Adrenal gland (tissue), 12 donors: Measurements from ENCODE around the gene JPH2. TPM values are rescaled to one million over a fixed set of nuclear protein-coding genes. Genes with fewer than 3 reads are reported as not detected.

ENCODE experiments used
- DNase-seq, 7 donors: peaks; one replicate each; pipeline ENCODE4 v3.0.0-alpha.2; 2019 to 2020
- H3K27ac ChIP-seq, 5 donors: fragments of 200-600 bp; sonication (generic) in 4 of 5; 1 replicate in 3 of 5; 2 replicates in 2 of 5; pipeline versions ENCODE4 v1.5.1 to v1.8.0; 2016 to 2020; ENCODE audit warnings: mild to moderate bottlenecking in 1 of 5
- H3K27me3 ChIP-seq: fragments of 200-600 bp; 2 replicates; pipeline ENCODE4 v1.8.0; 2021
- H3K36me3 ChIP-seq, 2 donors: fragments of 200-600 bp; replicated peaks in 1 of 2; 1 replicate in 1 of 2; 2 replicates in 1 of 2; pipeline versions ENCODE4 v1.5.1 to v1.8.0; 2018 to 2022
- H3K4me1 ChIP-seq, 2 donors: fragments of 200-600 bp; replicated peaks in 1 of 2; 1 replicate in 1 of 2; 2 replicates in 1 of 2; pipeline versions ENCODE4 v1.5.1 to v1.8.0; 2018 to 2021
- H3K4me3 ChIP-seq, 4 donors: fragments of 200-600 bp; sonication (generic) in 3 of 4; one replicate each; pipeline ENCODE4 v1.5.1; 2016 to 2018
- H3K9me3 ChIP-seq, 3 donors: fragments of 200-600 bp; sonication (generic) in 1 of 3; replicated peaks in 1 of 3; 1 replicate in 2 of 3; 2 replicates in 1 of 3; pipeline versions ENCODE4 v1.5.1 to v1.8.0; 2016 to 2021
- CTCF ChIP-seq, 6 experiments: fragments of 450-650 bp in 4 of 6; fragments of 200-600 bp in 2 of 6; sonication (generic) in 1 of 6; IDR thresholded peaks; 1 replicate in 5 of 6; 2 replicates in 1 of 6; pipeline versions ENCODE4 v1.5.1 to v1.8.0; 2016 to 2021; ENCODE audit warnings: antibody characterized with exemption in 6 of 6, mild to moderate bottlenecking in 2 of 6, moderate library complexity in 1 of 6
- POLR2A ChIP-seq, 2 donors: fragments of 450-650 bp; IDR thresholded peaks; one replicate each; pipeline ENCODE4 v1.6.1; 2017; ENCODE audit warnings: antibody characterized with exemption in 2 of 2, mild to moderate bottlenecking in 2 of 2, moderate library complexity in 1 of 2
- WGBS, 4 donors: extraction: QIAGEN DNeasy Blood & Tissue Kit in 2 of 4; methylation state at CpG; one replicate each; pipeline versions ENCODE4 v1.1.5 to v1.1.7; 2013 to 2017; 5-methylcytosine and 5-hydroxymethylcytosine counted together
- intact Hi-C, 2 donors: fragments of 100-400 bp; cut with DNase I; formaldehyde crosslinking; loops; one replicate each; pipeline versions ENCODE4 v1.14.1 to v1.15.0; 2022 to 2023
- polyA plus RNA-seq, 3 donors: library from polyadenylated mRNA; stranded (reverse); fragments of 200-250 nt in 2 of 3; fragments of 350-450 nt in 1 of 3; fragmentation: Illumina TruSeq in 1 of 3; extraction: RNeasy Lipid Tissue Mini Kit (QIAGEN cat#74804) in 1 of 3; gene quantifications; one replicate each; pipeline ENCODE4 v1.2.3, GENCODE V29; 2013 to 2014
- total RNA-seq, 9 donors: library from RNA; depleted of rRNA in 4 of 9; stranded (reverse); fragments of >200 nt in 4 of 9; fragments of 120-200 nt in 1 of 9; fragmentation: NEBNext Ultra II Directional in 1 of 9; extraction: Animal tissue kit (Norgen Biotek cat#: 25700) in 1 of 9; gene quantifications; one replicate each; pipeline versions ENCODE4 v1.1.0 to v1.2.4, GENCODE V29; 2013 to 2023
- donor health status: healthy with polysubstance abuse.
- donor health status: Bipolar disorder and iron deficiency.
- donor health status: DM: yes; HTN: yes; CAD: no.
- donor health status: DM: no; HTN: no; CAD: no.
- donor health status: DM: no; HTN: no; CAD: no.
- donor health status: DM: yes; HTN: yes; CAD: no.

Gene JPH2
- total and polyA plus RNA-seq, 12 donors, result 0.59 to 13.0 (median 3.4) TPM

GRCh38 chr20:44206132-44206531, 19.1 kb upstream of the JPH2 start:
- Histone ChIP-seq H3K27ac (no peak overlapping the region), H3K27me3 (no peaks in the 10 kb centered on the region)

GRCh38 chr20:44204832-44205215, 17.8 kb upstream of the JPH2 start:
- H3K27ac ChIP-seq, result peak overlapping the region in 2 of 5 donors; percentile 48 to 60
- H3K36me3 ChIP-seq, result peaks cover 0 to 33% of the 10 kb centered on the region in 2 donors
- H3K4me1 ChIP-seq, result peaks cover 30 to 53% of the 10 kb centered on the region in 2 donors

More at GRCh38 chr20:44206132-44206531, 19.1 kb upstream of the JPH2 start:
- DNase-seq, result no peak
- Histone ChIP-seq H3K9me3 (no peaks in the 10 kb centered on the region), H3K4me1 (peaks cover 30 to 53% of the 10 kb centered on the region in 2 donors), H3K4me3 (no peak overlapping the region), H3K36me3 (peaks cover 0 to 25% of the 10 kb centered on the region in 2 donors)
- no peak for TF ChIP-seq POLR2A (IDR thresholded peaks at IDR 0.05)
- TF ChIP-seq CTCF (IDR thresholded peaks at IDR 0.05), result no peak
- intact Hi-C loops, result no loop called here

GRCh38 chr20:44204156-44204831, 17.3 kb upstream of the JPH2 start:
- intact Hi-C loops, result no loop called here
- no peak for TF ChIP-seq POLR2A (IDR thresholded peaks at IDR 0.05)
- no peak for TF ChIP-seq CTCF (IDR thresholded peaks at IDR 0.05)
- 85 to 93% (median 87%) methylated on average over 4 of the region's 4 CpGs for WGBS, 4 donors

More at GRCh38 chr20:44204832-44205215, 17.8 kb upstream of the JPH2 start:
- TF ChIP-seq CTCF (IDR thresholded peaks at IDR 0.05), result no peak
- TF ChIP-seq POLR2A (IDR thresholded peaks at IDR 0.05), result no peak
- H3K9me3 ChIP-seq, result no peaks in the 10 kb centered on the region
- H3K27me3 ChIP-seq, result no peaks in the 10 kb centered on the region
- H3K4me3 ChIP-seq, result no peak overlapping the region
- 90 to 93% (median 92%) methylated on average over 10 of the region's 10 CpGs for WGBS, 4 donors
- DNase-seq, result no peak
- intact Hi-C loops, result no loop called here

GRCh38 chr20:44203161-44203560, 16.2 kb upstream of the JPH2 start:
- Histone ChIP-seq H3K9me3 (no peaks in the 10 kb centered on the region), H3K27ac (peak overlapping the region in 1 of 5 donors; percentile 6), H3K4me1 (peaks cover 17 to 39% of the 10 kb centered on the region in 2 donors), H3K4me3 (no peak overlapping the region), H3K27me3 (no peaks in the 10 kb centered on the region), H3K36me3 (peaks cover 0 to 48% of the 10 kb centered on the region in 2 donors)
- no peak for DNase-seq
- TF ChIP-seq CTCF (IDR thresholded peaks at IDR 0.05), result no peak
- TF ChIP-seq POLR2A (IDR thresholded peaks at IDR 0.05), result no peak
- WGBS, 4 donors, result 60 to 85% (median 78%) methylated on average over 2 of the region's 2 CpGs
- intact Hi-C loops, result no loop called here

More at GRCh38 chr20:44204156-44204831, 17.3 kb upstream of the JPH2 start:
- H3K9me3 ChIP-seq, result no peaks in the 10 kb centered on the region
- peaks cover 0 to 39% of the 10 kb centered on the region in 2 donors for H3K36me3 ChIP-seq
- H3K4me1 ChIP-seq, result peaks cover 28 to 50% of the 10 kb centered on the region in 2 donors
- no peak for DNase-seq
- H3K27ac ChIP-seq, result peak overlapping the region in 3 of 5 donors; percentile 48 to 69 (median 60)
- H3K27me3 ChIP-seq, result no peaks in the 10 kb centered on the region
- H3K4me3 ChIP-seq, result no peak overlapping the region
